ENCODE results near the gene EEF1G. TPM values are rescaled to one million over a fixed set of nuclear protein-coding genes. Genes with fewer than 3 reads are reported as not detected.

The EEF1G gene
- total and polyA plus RNA-seq, 2 of the 13 experiments (the other 11 are each of a cell fraction or from before 2014, with no cell fraction given) = 1,787 to 2,144 TPM

DNA sequence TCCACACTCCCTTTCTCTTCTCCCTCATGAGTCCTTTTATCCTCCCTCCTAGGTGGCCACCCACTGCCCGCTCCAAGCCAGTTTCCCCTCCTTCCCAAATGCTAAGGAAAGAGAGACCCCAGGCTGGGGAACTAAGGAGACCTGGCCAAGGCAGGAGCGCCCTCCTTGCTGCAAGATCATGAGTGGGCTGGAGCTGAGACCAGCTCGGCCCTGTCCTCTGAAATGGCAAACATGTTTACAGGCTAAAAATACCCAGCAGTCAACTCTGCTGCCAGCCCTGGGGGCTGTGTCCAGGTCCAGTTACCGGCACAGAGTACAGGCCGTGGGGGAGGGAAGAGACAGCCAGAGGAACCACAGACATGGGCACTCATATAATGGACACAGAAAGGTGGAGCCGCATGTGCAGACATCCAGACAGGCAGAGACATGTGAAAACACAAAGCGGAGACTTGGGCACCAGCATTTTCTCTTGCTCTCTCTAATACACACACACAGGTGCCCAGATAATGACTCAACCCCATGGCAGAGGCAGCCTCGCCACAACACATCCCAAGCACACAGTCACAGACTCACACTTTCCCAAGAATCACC lies 25.9 kb downstream of the EEF1G start:
- peak overlapping the region; percentile 96 for H3K9ac ChIP-seq (ENCODE audit: insufficient read depth, low read depth, low read length)
- ATAC-seq (peak; percentile 45), DNase-seq (ENCODE audit: low spot score) (peak; percentile 81), FAIRE-seq (peak; percentile 63)
- WGBS (ENCODE audit: low lambda C conversion rate) = 2% methylated on average over 4 of the region's 8 CpGs
- peak overlapping the region; percentile 99 for H3K4me2 ChIP-seq (ENCODE audit: low read depth, low read length)
- peaks cover 71% of the 10 kb centered on the region for H3K4me1 ChIP-seq (ENCODE audit: insufficient read depth, low read length)
- peak overlapping the region; percentile 96 for H3K27ac ChIP-seq (ENCODE audit: extremely low read length, insufficient read depth, low read length)
- intact Hi-C loops (cut with micrococcal nuclease; ENCODE audit: unreplicated experiment) (loop anchor here (10.0 kb wide), 1 partner anchor 153 kb away; no protein-coding TSS in a partner anchor), in situ Hi-C loops (cut with HindIII; ENCODE audit: extremely low pct_ligation_motif_present, low pct_unique_long_range_greater_than_20kb) (no loop called here)
- no TSS peak for BruUV-seq (replicated peaks)
- no peaks in the 10 kb centered on the region for H3K27me3 ChIP-seq (ENCODE audit: control insufficient read depth in 1 of 2, insufficient read depth in 2 of 2, low read length in 2 of 2)
- CTCF ChIA-PET (ENCODE audit: low intra/inter-chr PET ratio, low total read pairs) = no interaction called here
- peaks cover 37% of the 10 kb centered on the region for H3K79me2 ChIP-seq (ENCODE audit: insufficient read depth, low read length)
- no peaks in the 10 kb centered on the region for H3K9me3 ChIP-seq (ENCODE audit: low read length)
- POLR2A ChIA-PET = interaction anchor here (0.6 to 4.8 kb wide), 18 partner anchors 9 to 732 kb away, joined by 3 to 45 read pairs (median 6); partner anchors contain the start of genes EEF1G, HNRNPUL2, MTA2 and TTC9C
- H3K4me3 ChIP-seq (replicated peaks in 1 of 3; ENCODE audit: insufficient read depth in 1 of 3, low read depth in 2 of 3, low read length in 3 of 3) = peak overlapping the region; percentile 79 to 93 (median 79)
- H3K36me3 ChIP-seq (replicated peaks in 1 of 2; ENCODE audit: control insufficient read depth in 1 of 2, insufficient read depth in 2 of 2, low read length in 2 of 2) = no peaks in the 10 kb centered on the region
- H2AFZ ChIP-seq (ENCODE audit: low read length) = no peak overlapping the region
- H4K20me1 ChIP-seq (ENCODE audit: insufficient read depth, low read length) = peaks cover 27% of the 10 kb centered on the region; the same call in 1 of the 2 replicates
- TF ChIP-seq MED1 (CRISPR knock-in tag; IDR thresholded peaks at IDR 0.05) = peak; percentile 75
- TF ChIP-seq, protein P1, sequence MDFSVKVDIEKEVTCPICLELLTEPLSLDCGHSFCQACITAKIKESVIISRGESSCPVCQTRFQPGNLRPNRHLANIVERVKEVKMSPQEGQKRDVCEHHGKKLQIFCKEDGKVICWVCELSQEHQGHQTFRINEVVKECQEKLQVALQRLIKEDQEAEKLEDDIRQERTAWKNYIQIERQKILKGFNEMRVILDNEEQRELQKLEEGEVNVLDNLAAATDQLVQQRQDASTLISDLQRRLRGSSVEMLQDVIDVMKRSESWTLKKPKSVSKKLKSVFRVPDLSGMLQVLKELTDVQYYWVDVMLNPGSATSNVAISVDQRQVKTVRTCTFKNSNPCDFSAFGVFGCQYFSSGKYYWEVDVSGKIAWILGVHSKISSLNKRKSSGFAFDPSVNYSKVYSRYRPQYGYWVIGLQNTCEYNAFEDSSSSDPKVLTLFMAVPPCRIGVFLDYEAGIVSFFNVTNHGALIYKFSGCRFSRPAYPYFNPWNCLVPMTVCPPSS (IDR thresholded peaks at IDR 0.05) = no peak
- TF ChIP-seq PBX2 (CRISPR knock-in tag; IDR thresholded peaks at IDR 0.05) = no peak
- no peak for TF ChIP-seq RCOR2 (CRISPR knock-in tag; IDR thresholded peaks at IDR 0.05)
- no peak; the same call in 1 of the 2 replicates for TF ChIP-seq ZNF576 (CRISPR knock-in tag; IDR thresholded peaks at IDR 0.05)
- TF ChIP-seq, protein P2, sequence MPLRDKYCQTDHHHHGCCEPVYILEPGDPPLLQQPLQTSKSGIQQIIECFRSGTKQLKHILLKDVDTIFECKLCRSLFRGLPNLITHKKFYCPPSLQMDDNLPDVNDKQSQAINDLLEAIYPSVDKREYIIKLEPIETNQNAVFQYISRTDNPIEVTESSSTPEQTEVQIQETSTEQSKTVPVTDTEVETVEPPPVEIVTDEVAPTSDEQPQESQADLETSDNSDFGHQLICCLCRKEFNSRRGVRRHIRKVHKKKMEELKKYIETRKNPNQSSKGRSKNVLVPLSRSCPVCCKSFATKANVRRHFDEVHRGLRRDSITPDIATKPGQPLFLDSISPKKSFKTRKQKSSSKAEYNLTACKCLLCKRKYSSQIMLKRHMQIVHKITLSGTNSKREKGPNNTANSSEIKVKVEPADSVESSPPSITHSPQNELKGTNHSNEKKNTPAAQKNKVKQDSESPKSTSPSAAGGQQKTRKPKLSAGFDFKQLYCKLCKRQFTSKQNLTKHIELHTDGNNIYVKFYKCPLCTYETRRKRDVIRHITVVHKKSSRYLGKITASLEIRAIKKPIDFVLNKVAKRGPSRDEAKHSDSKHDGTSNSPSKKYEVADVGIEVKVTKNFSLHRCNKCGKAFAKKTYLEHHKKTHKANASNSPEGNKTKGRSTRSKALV (CRISPR knock-in tag; IDR thresholded peaks at IDR 0.05) = no peak
- peak; percentile 35; the same call in 1 of the 2 replicates for TF ChIP-seq ZNF747 (CRISPR knock-in tag; IDR thresholded peaks at IDR 0.05; ENCODE audit: borderline replicate concordance)
- TF ChIP-seq, protein P3, sequence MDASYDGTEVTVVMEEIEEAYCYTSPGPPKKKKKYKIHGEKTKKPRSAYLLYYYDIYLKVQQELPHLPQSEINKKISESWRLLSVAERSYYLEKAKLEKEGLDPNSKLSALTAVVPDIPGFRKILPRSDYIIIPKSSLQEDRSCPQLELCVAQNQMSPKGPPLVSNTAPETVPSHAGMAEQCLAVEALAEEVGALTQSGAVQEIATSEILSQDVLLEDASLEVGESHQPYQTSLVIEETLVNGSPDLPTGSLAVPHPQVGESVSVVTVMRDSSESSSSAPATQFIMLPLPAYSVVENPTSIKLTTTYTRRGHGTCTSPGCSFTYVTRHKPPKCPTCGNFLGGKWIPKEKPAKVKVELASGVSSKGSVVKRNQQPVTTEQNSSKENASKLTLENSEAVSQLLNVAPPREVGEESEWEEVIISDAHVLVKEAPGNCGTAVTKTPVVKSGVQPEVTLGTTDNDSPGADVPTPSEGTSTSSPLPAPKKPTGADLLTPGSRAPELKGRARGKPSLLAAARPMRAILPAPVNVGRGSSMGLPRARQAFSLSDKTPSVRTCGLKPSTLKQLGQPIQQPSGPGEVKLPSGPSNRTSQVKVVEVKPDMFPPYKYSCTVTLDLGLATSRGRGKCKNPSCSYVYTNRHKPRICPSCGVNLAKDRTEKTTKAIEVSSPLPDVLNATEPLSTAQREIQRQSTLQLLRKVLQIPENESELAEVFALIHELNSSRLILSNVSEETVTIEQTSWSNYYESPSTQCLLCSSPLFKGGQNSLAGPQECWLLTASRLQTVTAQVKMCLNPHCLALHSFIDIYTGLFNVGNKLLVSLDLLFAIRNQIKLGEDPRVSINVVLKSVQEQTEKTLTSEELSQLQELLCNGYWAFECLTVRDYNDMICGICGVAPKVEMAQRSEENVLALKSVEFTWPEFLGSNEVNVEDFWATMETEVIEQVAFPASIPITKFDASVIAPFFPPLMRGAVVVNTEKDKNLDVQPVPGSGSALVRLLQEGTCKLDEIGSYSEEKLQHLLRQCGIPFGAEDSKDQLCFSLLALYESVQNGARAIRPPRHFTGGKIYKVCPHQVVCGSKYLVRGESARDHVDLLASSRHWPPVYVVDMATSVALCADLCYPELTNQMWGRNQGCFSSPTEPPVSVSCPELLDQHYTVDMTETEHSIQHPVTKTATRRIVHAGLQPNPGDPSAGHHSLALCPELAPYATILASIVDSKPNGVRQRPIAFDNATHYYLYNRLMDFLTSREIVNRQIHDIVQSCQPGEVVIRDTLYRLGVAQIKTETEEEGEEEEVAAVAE (CRISPR knock-in tag; IDR thresholded peaks at IDR 0.05; ENCODE audit: borderline replicate concordance) = 0 out of 2 replicates have a peak, but pooled peaks have one; percentile 51
- TF ChIP-seq ZFP90 (CRISPR knock-in tag; IDR thresholded peaks at IDR 0.05; ENCODE audit: borderline replicate concordance) = no peak
- TF ChIP-seq, protein P4, sequence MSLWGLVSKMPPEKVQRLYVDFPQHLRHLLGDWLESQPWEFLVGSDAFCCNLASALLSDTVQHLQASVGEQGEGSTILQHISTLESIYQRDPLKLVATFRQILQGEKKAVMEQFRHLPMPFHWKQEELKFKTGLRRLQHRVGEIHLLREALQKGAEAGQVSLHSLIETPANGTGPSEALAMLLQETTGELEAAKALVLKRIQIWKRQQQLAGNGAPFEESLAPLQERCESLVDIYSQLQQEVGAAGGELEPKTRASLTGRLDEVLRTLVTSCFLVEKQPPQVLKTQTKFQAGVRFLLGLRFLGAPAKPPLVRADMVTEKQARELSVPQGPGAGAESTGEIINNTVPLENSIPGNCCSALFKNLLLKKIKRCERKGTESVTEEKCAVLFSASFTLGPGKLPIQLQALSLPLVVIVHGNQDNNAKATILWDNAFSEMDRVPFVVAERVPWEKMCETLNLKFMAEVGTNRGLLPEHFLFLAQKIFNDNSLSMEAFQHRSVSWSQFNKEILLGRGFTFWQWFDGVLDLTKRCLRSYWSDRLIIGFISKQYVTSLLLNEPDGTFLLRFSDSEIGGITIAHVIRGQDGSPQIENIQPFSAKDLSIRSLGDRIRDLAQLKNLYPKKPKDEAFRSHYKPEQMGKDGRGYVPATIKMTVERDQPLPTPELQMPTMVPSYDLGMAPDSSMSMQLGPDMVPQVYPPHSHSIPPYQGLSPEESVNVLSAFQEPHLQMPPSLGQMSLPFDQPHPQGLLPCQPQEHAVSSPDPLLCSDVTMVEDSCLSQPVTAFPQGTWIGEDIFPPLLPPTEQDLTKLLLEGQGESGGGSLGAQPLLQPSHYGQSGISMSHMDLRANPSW (CRISPR knock-in tag; IDR thresholded peaks at IDR 0.05; ENCODE audit: borderline replicate concordance) = no peak
- no peak for TF ChIP-seq RORA (CRISPR knock-in tag; IDR thresholded peaks at IDR 0.05)

Measured in HepG2 (cell line).